GM18502 (cell line): ENCODE data around the gene AOPEP.

Source experiments
- ATAC-seq: cut with Tn5 transposase; IDR thresholded peaks from one replicate; pipeline ENCODE4 v1.9.1; 2021; ENCODE audit warnings: mild to moderate bottlenecking; ENCODE audit not compliant: unreplicated experiment, poor library complexity

The AOPEP gene

DNA sequence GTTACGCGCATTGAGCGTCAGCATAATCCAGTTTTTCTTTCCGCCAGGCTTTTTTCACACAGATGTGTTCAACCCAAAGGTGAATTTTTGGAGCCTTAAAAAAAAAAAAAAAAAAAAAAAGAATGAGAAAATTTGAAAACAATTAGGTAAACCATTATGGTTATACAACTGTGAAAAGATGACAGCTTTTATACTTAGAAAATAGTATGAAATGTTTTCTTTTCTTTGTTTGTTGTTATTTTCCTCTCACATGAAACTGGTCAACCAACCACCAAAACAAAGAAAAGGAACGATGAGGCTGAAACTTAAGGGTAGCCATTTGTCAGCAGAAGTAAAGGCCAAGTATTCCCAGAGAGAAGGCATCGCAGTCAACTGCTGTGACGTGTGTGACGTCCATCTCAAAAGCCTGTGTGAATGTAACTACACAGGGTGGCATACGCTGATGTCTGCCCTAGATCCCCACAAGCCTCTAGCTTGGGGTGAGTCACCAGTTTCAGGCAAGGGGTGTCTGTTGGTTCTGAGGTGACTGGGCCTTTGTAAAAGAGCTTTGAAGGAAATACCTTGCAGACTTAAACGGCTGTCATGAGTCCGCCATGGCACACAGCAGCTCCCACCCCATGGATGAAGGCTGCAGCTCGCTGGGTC is 182.9 kb downstream of the AOPEP start:
- no peak for ATAC-seq

DNA sequence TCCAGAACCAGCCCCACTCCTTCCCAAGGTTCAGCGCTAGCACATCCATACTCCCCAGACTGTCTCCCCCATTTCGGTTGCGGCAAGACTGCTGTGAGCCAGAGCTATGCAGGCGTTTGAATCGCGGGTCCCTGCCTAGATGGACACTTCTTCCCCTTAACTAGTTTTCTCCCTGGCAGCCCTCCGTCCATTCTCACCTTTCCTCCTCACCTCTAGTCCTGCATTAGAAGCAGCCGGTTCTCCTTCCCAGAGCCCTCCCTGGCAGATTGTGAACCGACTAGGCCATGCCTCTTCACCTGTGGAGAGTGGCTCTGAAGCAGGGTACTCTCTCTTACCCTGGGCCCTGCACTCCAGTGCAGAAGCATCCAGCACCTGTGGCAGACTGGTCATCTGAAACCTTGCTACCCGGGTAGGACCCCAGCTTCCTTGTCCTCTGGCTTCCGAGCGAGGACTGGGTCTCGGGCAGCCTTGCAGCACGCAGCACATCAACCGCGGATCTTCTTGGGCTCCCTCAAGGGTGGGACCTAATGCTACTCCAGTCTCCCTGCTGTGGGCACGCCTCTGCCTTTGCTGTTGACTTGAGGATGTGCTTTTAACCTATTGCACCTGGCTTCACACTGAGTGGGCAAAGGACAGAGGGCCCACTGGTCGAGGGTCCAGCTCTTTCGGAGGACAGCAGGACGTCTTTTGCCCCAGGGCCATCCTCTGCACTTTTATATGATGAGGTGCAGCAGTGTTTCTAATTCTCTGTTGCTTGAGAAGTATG is 183.6 kb downstream of the AOPEP start:
- ATAC-seq: no peak

DNA sequence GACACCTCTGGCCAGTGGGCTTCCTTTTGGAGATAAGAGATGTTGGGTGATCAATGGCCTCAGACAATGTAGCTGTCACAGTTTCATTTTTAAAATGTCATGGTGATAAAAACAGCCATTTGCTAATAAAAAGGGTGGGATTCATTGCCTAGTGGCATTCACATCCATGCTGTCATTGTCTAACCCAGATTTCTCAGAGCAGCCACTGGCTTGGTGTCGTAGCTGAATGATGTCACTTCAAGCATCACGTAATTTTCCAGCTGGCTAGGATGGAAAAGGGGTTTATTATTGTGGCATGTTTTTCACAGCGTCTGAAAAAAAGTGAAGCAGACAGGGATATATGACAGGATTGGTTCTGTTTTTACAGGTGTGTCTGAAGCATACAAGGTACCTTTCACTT is 184.7 kb downstream of the AOPEP start:
- ATAC-seq: no peak

DNA sequence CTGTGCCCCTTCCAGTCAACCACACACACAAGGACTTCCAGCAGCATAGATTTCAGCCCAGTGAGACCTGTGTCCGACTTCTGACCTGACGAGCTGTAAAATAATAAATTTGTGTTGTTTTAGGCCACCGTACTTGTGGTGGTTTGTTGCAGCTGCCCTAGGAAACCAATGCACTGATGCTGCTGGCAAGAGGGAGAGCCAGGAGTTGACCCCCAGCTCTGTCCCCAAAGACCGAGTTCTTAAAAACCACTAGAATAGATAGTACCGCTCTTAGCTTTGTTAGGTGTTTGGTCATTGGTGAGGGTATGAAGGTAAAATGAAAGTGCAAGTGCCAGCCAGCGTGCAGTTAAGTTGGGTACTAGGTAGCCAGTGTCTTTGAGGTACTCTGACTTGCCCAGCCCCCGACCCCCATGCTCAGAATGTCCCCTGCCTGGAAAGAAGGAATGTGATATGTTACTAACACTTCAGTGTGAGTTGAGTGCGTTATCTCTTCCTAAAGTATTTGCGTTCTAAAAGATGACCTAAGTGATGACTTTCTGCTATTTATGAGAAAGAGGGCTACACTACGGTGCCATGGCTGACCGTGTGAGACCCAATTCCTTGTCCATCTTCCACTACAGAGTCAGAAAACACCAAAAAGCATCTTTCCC is 185.6 kb downstream of the AOPEP start:
- ATAC-seq: no peak

DNA sequence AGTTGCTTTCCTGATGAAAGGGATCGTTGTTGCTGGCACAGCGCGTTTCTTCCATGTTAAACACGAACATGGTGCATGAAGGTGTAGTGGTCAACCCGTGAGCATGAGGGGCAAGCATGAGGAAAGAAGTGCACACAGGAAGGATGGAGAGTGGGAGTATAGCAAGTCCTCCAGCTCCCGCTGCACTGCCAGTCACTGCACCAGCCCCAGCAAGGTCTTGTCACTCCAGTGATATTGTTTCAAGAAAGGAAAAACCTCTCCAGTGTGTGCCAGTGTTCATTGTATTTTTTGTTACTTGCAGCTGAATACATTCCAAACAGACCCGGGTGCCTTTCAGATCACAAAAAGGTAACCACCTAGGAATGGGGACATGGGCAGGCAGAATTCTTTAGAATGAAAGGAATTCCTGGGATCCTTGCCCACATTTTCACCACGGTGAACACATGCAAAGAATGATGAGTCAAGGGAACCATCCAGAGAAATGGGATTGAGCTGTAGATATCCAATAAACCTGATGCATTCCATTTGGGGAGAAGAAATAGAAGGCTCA is 186.3 kb downstream of the AOPEP start:
- no peak for ATAC-seq

DNA sequence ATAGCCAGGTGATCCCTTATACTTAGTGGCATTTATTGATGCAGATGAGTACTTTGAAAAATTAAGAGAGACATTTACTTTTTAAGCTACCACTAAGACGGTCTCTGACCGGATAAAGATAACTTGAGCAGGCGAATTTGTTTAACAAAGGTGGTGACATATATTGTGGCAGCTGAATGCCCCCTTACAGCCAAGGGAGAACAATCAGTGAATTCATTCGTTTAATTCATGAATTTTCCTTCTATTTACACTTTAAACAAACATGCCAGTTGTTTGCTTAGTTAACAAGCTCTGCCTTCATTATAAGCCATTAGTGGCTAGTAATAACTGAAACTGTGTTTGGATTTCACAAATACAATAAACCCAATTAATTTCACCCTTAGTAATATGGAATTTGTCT is 187.1 kb downstream of the AOPEP start:
- no peak for ATAC-seq

DNA sequence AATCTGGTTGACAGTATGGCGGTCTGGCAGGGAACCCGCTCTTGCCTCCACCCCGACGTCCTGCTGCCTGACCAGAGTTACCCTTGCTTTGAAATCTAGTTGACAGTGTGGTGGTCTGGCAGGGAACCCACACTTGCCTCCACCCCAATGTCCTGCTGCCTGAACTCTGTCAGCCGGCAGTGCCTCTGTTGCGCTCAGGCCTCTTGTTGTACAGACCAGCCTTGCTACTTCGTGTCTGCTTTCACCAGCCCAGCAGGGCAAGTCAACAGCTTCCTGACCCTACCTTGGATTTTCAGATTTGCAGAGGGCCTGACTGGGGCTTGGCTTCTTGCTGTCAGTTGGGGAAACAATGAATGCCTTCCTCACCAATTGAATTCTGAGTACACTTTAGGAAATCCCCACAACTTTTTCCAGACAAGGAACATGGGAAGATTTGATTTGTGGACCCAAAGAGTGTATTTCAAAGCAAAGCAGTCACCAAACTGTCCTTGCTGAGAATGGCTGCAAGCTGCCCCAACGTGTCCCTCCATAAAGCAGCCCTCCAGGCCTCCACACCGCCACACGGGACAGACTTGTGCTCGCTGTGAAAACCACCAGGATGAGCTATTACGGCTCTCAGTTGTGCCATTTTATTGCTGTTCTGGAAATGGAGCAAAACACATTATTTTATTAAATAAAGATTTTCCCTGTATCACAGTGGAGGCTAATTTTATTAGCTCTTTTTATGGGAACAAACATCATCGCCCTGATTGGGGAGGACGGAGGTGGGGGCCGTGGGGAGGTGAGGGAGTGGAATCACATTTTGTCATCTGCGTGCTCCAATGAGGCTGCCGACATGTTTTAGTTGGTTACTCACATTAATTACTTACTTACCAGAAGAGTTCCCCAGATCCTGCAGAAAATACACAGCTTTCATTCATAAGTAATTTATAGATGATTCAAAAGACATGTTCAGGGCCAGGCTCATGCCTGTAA is 189.3 kb downstream of the AOPEP start:
- no peak for ATAC-seq

DNA sequence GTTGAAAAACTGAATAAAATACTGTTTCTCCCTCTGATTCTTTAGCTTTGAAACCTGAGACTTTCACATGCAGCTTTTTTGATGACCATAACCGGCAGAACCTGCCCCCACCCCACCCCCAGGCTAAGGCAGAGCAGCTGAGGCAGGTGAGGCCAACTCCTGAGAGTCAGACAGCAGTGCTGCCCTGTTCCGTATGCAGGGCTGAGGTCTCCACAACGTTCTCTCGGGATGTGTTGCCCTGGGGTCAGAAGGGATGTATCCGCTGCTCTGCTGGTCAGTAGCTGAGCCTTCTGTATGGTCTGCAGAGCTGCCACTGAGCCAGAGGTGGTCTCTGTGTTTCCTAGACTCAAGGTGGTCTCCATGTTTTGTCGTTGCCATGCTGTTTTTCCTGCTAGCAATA is 190.5 kb downstream of the AOPEP start:
- ATAC-seq: no peak

DNA sequence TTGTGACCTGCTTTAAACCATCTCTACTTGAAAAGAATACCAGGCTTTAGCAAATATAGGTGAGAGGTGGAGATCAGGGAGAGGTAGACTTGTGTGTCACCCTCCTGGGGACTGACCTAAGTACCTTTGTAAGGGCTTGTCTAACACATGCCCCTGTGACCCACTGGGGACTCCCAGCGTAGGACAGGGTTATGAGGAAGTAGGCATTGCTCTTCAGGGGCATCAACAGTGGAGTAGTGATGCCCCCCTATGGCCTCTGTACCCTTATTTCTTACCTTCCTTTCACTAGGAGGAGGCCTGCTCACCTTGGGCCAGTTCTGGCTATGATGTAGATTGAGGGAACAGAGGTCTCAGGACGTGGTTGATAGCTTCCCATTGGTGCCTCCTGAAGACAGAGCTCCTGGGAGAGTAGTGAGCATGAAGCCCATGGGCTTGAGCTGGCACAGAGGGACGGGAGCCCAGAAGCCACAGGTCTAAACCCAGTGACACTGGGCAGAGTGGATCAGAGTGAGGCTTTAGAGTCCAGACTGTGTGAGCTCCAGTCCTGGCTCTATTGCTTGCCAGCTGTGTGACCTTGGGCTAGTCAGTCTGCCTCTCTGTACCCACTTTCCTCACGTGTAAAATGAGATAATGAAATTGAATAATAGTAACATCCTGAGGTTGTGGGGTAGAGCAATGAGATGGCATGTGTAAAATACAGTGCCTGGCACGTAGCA is 191.7 kb downstream of the AOPEP start:
- no peak for ATAC-seq

DNA sequence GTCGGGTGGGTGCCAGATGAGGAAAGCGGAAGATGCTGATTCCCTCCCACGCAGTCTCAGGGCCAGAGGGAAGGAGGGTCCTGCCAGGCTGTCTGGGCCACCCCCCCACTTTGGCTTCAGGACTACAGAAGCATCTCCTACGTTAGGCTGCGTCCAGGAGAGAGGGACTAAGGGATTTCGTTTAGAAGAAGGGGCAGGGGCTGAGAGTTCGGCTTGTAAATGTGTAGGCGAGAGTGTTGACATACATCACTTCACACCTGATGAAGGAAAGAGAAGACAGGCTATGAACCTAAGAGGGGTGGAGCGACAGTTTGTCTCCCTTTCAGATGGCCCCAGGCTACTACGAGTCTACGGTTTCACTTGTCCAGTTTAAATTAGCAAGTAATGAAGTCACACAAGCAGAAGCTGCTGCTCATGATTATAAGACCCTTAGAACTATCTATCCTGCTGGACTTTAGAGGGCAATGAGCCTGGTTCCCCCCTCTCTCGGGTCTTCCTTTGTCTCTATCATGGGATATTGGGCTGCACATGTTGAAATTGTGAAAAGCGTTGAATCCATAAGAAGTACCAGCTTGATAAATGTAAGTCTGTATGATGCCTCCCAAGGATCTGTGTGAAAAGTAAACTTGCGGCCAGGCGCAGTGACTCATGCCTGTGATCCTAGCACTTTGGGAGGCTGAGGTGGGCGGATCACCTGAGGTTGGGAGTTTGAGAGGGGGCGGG is 193.0 kb downstream of the AOPEP start:
- ATAC-seq: no peak

DNA sequence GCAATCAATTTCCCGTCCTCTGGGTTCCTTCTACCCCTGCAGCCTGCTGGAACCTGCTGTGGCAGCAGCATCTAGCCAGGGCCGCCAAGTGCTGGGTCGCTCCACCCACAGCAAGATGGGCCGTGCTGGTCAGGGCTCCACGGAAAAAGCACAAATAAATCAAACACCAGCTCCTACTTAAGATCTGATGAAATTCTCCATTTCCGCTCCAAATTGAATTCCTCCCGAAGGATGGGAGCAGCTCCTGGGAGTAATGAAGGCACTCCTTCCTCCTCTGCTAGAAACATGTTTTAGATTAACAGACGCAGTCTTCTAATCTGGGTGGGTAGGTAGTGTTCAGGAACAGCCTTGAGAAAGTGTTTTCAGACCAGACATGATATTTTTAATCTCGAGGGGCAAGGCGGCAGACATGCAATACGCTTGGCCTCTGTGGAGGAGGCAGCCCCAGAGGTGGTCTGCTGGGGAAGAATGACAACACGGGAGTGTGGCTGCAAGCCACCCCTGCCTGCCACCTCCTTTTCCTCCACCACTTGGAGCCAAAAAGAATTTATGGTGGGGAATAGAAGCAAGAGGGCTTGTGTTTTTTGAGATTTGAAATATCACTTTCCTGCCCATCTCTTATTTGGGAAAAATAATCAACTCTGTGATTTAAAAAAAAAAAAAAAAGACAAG is 194.1 kb downstream of the AOPEP start:
- ATAC-seq: no peak

DNA sequence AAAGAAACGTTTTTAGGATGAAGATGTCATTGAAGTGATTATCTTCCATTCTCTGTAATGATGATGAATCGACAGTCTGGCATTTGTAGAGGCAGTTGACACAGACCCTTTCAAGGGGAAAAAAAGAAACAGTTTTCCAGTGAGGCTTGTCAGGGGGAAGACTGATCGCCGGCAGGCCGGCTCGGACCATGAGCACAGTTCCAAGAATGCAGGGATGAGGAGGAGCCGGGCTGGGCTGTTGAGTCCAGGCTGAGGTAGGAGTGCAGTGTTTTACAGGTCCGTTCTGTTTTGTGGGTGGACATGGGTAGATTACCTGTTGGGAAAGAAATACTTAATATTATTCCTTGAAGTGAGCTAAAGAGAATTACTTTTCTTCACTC is 194.6 kb downstream of the AOPEP start:
- ATAC-seq: no peak

DNA sequence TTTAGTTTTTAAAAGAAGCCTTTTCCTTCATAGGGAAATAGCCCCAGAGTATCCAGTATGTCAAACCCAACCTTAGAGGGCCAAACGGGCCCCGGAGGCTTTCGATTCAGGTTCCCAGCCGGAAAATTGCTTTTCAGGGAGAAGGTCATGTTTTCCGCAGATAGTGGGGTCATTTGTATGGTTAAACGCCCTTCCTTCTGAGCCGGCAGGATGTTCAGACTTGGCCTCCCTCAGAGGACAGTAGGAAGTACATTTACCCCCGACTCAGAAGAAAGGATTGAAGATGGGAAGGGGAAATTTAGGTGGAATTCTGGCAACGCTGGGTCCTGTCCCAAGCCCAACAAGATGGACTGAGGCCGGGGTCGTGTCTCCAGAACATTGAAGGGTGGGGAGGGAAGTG is 195.2 kb downstream of the AOPEP start:
- ATAC-seq: no peak

DNA sequence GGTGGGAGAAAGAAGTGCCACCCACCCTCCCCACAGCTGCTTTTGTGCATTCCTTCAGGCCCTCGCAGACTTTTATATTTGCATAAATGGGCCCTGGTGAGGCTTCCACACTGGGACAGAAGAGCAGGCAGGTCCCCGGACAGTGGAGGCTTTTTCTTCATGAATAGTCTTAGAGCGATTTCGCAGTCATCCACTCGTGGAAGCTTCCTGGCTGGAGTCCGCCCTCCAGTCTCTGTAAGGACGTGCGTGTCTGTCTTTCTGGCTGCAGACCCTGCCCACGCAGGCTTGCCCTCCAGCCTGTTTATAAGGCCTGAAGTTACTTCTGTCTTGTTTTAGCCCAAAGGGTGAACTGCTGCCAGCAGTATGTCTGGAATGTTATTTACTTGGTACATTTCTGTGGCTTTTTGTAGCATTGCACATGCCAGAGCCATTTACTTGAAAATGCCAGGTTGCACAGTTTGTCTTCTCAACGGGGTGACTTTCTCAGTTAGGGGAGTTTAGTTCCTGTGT is 195.7 kb downstream of the AOPEP start:
- no peak for ATAC-seq

DNA sequence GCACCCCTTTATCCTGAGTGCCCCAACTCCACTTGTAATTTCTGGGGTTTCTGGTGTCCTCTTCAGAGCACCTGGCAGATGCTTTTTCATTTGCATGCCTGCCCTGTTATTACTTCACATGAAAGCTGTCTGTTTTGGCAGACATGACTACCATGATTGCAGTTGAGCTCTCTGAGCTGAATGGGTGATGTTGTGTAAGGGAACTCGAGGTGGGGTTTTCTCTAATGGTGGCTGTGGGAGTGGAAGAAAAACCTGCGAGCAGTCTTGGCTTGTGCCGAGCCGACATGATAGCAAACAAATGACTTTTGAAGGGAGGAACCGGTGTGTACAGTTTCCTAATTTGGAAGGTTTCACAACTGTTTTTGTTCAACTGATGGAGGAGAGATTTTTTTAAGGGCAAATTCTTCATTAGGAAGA is 196.2 kb downstream of the AOPEP start:
- ATAC-seq: no peak

DNA sequence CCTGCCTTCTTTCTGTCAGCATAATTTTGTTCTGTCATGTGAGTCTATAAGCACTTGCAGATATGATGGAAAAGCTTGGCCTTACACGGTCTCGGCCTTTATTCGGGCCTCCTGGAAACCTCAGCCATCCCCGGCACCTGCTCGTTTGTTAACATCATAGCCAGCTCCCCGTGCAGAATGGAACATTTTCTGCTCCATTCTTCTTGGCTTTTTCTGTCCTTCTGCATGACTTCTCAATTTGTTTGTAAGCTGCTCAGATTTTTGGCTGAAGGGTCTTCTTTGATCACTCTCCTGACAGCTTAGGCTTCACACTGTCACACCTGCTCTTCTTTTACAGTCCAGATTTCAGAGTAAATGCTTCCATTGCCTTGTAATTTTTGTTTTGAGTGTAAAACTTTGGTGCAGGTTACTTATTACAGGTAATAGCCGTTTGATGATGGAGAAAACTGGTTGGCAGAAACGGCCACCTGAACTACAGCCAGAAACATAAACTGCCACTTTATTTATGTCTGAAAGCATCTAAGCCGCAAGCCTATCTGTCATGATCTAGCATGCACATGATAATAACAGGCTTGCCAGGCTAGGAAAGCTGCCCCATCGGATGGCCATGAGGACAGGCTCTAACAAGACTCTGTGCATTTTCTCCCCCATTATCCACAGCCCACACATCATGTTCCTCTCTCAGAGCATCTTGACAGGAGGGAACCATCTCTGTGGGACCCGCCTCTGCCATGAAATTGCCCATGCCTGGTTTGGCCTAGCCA is 197.0 kb downstream of the AOPEP start:
- no peak for ATAC-seq

DNA sequence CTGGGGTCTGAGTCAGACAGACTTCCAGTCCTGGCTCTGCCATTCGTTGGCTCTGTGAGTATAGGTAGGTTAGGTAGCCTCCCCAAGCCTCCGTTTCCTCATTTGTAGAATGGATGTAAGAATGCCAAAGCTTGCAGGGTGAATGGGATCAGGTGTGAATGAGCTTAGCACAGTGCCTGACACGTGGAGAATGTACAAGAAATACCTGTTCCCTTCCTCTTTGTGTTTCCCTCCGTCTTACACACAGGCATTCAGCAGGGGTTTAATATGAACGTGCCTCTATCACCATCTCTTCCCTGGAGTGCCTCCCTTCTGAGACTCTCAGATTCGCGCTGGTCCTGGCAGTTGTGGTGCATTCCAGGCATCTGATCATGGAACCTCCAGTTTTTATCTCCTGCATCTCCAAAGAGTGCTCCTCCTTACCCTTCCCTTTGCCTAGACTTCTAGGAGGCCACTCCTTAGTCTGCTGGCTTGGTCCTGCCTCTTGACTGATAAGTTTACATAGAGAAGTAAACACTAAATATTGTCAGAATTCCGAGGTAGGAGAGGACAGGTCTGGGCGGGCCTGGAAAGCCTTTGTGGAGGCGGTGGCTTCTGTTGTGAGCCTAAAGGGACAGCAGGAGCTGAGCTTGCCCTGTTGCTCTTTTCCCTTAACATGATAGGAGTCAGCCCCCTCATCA is 199.4 kb downstream of the AOPEP start:
- no peak for ATAC-seq
